Mucosa of descending colon (tissue), 3 donors: ENCODE data around the gene PRIM1. TPM values are rescaled to one million over a fixed set of nuclear protein-coding genes. Genes with fewer than 3 reads are reported as not detected.

Experiments used
- ATAC-seq: fragments of 200-7000 bp; cut with Tn5 transposase; one replicate; pipeline ENCODE4 v1.9.1; 2020; ENCODE audit warnings: mild to moderate bottlenecking, moderate library complexity
- DNase-seq, 3 donors: peaks; one replicate each; pipeline ENCODE4 v3.0.0-alpha.2; 2020
- H3K36me3 ChIP-seq: fragments of 200-600 bp; one replicate; pipeline ENCODE4 v1.8.0; 2021; ENCODE audit warnings: low read depth, mild to moderate bottlenecking
- H3K4me1 ChIP-seq: fragments of 200-600 bp; one replicate; pipeline ENCODE4 v1.8.0; 2021; ENCODE audit warnings: low read depth, mild to moderate bottlenecking
- H3K4me3 ChIP-seq: fragments of 200-600 bp; one replicate; pipeline ENCODE4 v1.8.0; 2021; ENCODE audit warnings: mild to moderate bottlenecking
- H3K9me3 ChIP-seq: fragments of 200-600 bp; one replicate; pipeline ENCODE4 v1.8.0; 2021; ENCODE audit warnings: mild to moderate bottlenecking
- intact Hi-C, 2 donors: fragments of 100-400 bp; cut with DNase I in 1 of 2; cut with micrococcal nuclease in 1 of 2; formaldehyde crosslinking; loops; one replicate each; pipeline versions ENCODE4 v1.11.0 to v1.11.1; 2022; cut with DNase I, micrococcal nuclease
- total RNA-seq, 3 donors: library from RNA; stranded (reverse); fragmentation: NEBNext Ultra II Directional in 2 of 3; extraction: Animal tissue kit (Norgen Biotek cat#: 25700) in 2 of 3; gene quantifications; one replicate each; pipeline versions ENCODE4 v1.2.1 to v1.2.4, GENCODE V29; 2021 to 2023
- TF ChIP-seq, protein P1 (sequence below): fragments of 200-600 bp; IDR thresholded peaks from one replicate; pipeline ENCODE4 v1.8.0; 2022; ENCODE audit warnings: antibody characterized with exemption, mild to moderate bottlenecking
- donor health status: DM: no; HTN: no; CAD: no; lungs with moderate emphysema.
- donor health status: DM: no; HTN: no; CAD: no.
- donor health status: DM: no; HTN: yes; CAD: no.

PRIM1 gene
- total RNA-seq, 3 donors from 2014 or later, result 6.3 to 11.5 (median 6.8) TPM

DNA sequence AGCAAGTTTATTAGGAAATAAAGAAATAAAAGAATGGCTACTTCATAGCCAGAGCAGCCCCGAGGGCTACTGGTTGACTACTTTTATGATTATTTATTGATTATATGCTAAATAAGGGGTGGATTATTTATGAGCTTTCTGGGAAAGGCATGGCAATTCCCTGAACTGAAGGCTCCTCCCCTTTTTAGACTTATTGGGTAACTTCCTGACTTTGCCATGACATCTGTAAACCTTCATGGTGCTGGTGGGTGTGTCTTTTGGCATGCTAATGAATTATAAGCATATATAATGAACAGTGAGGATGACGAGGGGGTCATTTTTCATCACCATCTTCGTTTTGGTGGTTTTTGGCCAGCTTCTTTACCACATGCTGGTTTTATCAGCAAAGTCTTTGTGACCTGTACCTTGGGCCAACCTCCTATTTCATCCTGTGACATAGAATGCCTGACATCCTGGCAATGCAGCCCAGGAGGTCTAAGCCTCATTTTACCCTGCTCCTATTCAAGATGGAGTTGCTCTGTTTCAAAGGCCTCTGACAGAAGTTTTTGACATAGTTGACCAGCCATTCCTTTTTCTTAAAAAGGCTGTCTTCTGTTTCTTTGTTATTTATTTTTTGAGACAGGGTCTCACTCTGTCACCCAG, 53.0 kb downstream of the PRIM1 start:
- Histone ChIP-seq H3K4me3 (no peak overlapping the region), H3K36me3 (no peaks in the 10 kb centered on the region), H3K4me1 (no peaks in the 10 kb centered on the region), H3K9me3 (no peaks in the 10 kb centered on the region)
- TF ChIP-seq, protein P1, sequence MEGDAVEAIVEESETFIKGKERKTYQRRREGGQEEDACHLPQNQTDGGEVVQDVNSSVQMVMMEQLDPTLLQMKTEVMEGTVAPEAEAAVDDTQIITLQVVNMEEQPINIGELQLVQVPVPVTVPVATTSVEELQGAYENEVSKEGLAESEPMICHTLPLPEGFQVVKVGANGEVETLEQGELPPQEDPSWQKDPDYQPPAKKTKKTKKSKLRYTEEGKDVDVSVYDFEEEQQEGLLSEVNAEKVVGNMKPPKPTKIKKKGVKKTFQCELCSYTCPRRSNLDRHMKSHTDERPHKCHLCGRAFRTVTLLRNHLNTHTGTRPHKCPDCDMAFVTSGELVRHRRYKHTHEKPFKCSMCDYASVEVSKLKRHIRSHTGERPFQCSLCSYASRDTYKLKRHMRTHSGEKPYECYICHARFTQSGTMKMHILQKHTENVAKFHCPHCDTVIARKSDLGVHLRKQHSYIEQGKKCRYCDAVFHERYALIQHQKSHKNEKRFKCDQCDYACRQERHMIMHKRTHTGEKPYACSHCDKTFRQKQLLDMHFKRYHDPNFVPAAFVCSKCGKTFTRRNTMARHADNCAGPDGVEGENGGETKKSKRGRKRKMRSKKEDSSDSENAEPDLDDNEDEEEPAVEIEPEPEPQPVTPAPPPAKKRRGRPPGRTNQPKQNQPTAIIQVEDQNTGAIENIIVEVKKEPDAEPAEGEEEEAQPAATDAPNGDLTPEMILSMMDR, result no peak
- DNase-seq, result no peak
- intact Hi-C loops, result no loop called here
- ATAC-seq, result no peak

DNA sequence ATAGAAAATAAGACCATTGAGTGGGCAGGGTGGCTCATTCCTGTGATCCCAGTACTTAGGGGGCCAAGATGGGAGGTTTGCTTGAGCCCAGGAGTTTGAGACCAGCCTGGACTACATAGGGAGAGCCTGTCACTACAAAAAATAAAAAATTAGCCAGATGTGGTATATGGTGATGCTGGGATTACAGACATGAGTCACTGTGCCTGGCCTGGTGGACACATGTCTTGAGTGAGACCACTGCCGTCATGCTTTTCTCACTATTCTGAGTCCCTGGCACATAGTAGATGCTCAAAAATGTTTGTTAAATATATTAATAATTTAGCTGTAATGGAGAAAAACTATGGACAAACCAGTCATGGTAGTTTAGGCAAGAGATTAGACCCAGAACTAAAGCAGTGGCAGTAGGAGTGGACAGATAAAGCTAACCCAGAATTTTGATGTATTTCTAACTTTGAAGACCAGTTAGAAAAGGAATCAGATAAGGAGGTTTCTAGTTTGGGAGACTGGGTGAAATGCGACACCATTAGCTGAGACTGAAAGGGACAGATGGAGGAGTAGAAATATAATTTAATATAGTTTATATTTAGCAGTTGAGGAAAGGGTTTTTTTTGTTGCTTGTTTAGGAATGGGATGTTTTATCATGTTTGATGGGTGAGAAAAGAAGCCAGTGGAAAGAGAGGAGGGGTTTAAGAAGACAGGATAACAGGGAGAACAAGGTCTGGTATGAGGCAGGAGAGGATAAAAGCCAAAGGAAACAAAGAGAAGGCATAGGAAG, 56.6 kb downstream of the PRIM1 start:
- Histone ChIP-seq H3K9me3 (no peaks in the 10 kb centered on the region), H3K36me3 (no peaks in the 10 kb centered on the region), H3K4me1 (no peaks in the 10 kb centered on the region), H3K4me3 (no peak overlapping the region)
- DNase-seq (no peak), ATAC-seq (no peak)
- intact Hi-C loops, result no loop called here
- TF ChIP-seq, protein P1, result no peak

DNA sequence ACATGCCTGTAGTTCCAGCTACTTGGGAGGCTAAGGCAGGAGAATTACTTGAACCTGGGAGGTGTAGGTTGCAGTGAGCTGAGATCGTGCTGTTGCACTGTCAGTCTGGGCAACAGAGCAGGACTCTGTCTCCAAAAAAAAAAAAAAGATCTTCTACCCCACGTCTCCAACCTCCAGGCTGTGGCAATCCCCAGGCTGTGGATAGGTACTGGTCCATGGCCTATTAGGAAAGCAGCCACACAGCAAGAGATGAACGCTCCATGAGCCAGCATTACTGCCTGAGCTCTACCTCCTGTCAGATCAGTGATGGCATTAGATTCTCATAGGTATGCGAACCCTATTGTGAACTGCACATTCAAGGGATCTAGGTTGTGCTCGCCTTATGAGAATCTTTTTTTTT, 58.0 kb downstream of the PRIM1 start:
- intact Hi-C loops, result no loop called here
- Histone ChIP-seq H3K9me3 (no peaks in the 10 kb centered on the region), H3K4me3 (no peak overlapping the region), H3K4me1 (no peaks in the 10 kb centered on the region), H3K36me3 (no peaks in the 10 kb centered on the region)
- no peak for ATAC-seq
- DNase-seq, result no peak
- TF ChIP-seq, protein P1, result no peak

DNA sequence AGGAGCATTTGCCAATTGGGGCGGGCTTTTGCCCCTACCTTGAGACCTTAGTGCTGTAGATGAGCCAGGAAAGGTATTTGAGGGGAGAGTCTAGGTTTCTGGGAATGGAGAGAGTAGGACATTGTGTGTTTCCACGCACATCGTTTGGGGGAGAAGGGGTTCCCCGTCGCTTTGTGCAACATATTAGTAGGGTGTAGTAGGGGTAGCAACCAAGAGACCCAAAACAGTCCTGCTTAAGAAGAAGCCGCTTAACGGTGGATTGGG, 63.3 kb downstream of the PRIM1 start:
- H3K36me3 ChIP-seq, result peaks cover 3% of the 10 kb centered on the region
- TF ChIP-seq, protein P1, result no peak
- peak in 1 of 3 donors; percentile 67 for DNase-seq
- intact Hi-C loops, result loop anchor here in 1 of 2 donors (5.0 kb wide), 1 partner anchor 56 kb away; the partner anchor contains the start of gene BAZ2A
- no peaks in the 10 kb centered on the region for H3K9me3 ChIP-seq
- ATAC-seq, result no peak
- H3K4me1 ChIP-seq, result peaks cover 18% of the 10 kb centered on the region
- H3K4me3 ChIP-seq, result peak overlapping the region; percentile 2

DNA sequence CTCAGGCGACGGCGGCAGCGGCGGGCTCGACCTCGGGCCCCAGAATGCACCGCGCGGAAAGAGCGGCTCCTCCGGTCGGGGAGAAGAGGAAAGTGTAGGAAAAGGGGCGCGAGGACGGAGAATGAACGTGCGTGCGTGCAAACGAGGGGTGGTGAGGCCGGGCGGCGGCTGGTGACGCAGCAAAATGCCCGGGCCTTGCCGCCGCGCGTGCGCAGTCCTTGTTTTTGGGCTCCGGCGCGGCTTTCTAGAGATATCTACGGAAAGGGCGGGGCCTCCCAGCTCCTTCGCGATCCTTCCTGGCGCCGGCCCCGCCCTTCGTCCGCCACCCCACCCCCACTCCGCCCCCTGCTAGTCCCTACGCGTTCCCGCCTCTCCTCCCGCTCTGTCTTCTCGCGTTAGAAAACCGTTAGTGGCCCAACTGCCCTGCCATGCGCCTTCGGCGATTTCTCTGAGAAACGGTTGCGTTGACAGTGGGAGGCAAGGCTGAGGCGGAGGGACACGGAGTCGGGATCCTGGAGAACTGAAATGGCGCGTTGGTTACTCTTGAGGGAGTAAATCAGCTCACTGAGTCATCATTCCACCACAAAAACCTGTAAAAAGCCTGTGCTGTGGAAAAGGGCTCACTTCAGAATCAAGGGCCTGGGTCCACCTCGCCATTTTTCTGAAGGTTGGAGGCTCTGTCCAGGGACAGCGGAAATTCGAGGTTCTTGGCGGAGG, 63.8 kb downstream of the PRIM1 start, which contains the start of gene PTGES3:
Gene PTGES3 (minus strand): TSS at position 156 of the 717 bp plus-strand sequence. CDS start 285 bp downstream, outside the sequence.
- TF ChIP-seq, protein P1, result no peak
- Histone ChIP-seq H3K4me3 (peak within 1 kb of the TSS; percentile 86), H3K36me3 (peaks cover 3% of the 10 kb centered on the region), H3K4me1 (peaks cover 20% of the 10 kb centered on the region), H3K9me3 (no peaks in the 10 kb centered on the region)
- ATAC-seq, result peak; percentile 91
- DNase-seq, result peak; percentile 97 to 99 (median 98)
- intact Hi-C loops, result loop anchor here in 1 of 2 donors (5.0 kb wide), 1 partner anchor 56 kb away; the partner anchor contains the start of gene BAZ2A
